NCI-H1417 (cell line): Measurements from ENCODE around the gene GALNT6.
A peak's percentile ranks its signal among the peaks of the same experiment; 100 is the strongest.

ENCODE experiments used
- DNase-seq, 3 experiments: peaks; one replicate each; lab custom pipeline; 2025; lab: John Stamatoyannopoulos, UW

GALNT6 gene, protein sequence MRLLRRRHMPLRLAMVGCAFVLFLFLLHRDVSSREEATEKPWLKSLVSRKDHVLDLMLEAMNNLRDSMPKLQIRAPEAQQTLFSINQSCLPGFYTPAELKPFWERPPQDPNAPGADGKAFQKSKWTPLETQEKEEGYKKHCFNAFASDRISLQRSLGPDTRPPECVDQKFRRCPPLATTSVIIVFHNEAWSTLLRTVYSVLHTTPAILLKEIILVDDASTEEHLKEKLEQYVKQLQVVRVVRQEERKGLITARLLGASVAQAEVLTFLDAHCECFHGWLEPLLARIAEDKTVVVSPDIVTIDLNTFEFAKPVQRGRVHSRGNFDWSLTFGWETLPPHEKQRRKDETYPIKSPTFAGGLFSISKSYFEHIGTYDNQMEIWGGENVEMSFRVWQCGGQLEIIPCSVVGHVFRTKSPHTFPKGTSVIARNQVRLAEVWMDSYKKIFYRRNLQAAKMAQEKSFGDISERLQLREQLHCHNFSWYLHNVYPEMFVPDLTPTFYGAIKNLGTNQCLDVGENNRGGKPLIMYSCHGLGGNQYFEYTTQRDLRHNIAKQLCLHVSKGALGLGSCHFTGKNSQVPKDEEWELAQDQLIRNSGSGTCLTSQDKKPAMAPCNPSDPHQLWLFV

DNA sequence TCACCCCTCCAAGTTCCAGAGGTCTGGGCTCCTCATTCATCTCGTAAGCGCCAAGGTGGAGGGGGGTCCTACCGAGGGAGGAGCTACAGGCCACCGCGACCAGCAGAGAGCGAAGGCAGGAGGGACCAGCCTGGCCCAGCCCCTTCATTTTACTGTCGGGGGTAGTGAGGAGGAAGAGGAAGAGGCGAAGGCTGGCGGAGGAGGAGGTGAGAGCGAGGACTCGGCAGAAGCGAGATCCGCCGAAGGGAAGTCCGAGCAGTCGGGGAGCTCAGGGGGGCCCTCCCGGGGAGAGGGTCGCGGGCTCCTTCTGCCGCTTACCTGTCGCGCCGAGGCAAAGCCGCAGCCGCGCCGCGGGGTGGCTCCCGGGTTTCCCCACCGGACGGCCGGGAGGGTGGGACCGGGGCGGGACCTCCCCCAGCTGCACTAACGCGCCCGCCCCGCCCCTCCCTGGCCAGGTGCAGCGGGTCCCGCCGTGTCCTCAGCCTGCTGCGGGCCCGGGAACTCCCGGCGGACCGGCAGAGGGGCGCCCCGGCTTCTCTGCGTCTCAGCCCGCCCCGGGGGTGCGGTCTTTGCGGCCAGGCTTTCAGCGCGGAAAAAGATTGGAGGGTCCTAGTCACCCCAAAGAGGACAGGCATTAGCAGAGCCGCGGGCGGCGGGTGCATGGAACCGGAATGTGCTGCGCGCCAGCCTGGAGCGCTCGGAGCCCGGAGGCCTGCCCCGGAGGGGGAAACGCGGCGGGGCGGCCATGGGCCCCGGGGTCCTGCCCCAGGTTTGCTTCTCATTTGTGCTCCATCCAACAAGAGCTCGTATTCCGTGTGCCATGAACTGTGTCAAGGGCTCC, at the start of gene GALNT6:
GALNT6 (minus strand) TSS at position 124 of the 841 bp plus-strand sequence. CDS start 11,625 bp downstream, outside the sequence.
- peak; percentile 27 to 63 (median 58) for DNase-seq

DNA sequence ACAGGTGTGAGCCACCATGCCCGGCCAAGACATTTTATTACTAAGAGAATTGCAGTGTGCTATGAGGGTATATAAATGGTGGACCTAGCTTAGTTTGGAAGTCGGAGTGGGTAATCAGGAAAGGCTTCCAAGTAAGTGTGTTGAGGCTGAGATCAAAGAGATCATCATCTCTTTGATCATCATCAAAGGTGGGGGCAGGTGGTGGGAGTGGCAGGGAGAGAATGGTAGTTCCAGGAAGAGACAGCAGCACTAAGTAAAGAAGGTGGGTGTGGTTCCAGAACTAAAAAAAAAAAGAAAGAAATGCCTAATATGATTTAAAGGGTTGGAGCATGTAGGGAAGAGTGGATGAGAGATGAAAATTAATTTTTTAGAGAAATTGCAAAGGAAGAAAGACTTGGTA, 48.1 kb upstream of the GALNT6 start:
- DNase-seq = no peak

DNA sequence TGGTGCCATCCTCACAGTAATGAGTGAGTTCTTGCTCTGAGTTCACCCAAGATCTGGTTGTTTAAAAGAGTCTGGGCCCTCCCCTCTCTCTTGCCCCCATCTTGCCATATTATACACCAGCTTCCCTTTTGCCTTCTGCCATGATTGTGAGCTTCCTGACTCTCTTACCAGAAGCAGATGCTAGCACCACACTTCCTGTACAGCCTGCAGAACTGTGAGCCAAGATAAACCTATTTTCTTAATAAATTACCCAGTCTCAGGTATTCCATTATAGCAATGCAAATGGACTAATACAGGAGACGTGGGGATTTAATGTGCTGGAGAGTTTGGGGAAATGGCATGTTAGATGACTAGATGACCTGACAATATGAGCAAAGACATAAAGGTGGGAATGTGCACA, 46.2 kb upstream of the GALNT6 start:
- DNase-seq = no peak

DNA sequence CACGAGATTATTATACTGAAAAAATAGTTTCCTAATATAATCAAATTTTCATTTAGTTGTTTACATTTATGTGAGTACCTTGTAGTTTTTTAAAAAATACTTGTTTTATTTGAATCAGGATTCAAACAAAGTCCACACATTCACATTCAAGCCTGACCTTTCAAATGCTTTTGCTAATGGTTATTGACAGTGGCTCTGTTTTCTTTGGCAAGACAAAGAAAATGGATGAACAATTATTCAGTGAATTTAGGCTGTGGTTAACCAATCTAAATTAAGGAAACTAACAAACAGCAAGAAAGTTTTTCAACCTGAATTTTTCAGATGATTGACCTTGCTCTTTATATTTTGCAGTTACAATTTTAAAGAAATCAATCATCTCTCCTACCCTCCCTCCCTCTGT, 43.1 kb upstream of the GALNT6 start:
- DNase-seq = peak in 1 of 3 experiments; percentile 69

- DNase-seq = no peak
Measured at GRCh38 chr12:51432921-51433320, 41.7 kb upstream of the GALNT6 start.

DNA sequence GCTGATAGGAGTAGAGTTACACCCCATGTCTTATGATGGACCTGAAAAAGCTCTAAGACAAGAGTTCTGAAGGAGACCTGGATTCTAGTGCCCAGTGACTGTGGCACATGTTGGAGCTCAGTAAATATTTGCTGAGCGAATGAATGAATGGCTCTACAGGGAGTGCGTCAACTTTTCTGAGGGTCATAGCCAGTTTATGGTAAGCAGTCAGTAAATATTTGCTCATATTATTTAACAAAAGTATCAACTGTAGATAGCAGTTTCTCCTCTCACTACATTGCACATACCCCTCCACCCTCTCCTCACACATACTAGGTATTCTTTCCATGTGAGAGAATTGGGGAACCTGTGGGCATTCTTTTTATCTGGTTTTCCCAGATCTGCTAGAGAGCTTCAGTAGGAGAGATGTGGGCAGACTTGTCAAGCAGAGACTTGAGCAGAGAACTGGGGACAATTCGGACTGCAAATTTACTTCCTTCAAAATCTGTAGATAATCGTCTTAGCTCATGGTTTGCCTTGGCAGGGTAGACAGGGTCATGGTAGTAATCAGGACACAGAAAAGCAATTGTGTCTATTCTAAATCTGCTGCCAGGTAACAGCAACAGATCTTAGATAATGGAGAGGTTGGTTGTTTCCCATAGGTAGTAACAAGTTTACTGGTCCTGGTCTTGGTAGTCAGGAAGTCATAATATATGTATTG, 39.1 kb upstream of the GALNT6 start:
- DNase-seq = peak in 2 of 3 experiments; percentile 35 to 76

DNA sequence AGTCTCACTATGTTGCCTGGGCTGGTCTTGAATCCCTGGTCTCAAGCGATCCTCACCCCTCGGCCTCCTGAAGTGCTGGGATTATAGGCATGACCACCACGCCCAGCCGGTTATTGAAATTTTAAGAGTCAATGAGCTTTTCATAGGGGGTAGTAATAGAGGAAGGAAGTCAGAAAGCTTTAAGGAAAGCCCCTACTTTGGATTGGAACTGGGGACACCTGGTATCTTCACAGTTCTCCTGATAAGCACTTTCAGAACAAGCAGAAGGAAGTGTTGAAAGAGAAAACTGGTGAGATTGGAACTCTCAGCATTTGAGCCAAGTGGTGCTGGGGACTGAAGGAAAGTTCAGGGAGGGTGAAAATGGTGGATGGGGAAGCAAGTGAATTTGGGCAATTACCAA, 38.5 kb upstream of the GALNT6 start:
- no peak for DNase-seq

DNA sequence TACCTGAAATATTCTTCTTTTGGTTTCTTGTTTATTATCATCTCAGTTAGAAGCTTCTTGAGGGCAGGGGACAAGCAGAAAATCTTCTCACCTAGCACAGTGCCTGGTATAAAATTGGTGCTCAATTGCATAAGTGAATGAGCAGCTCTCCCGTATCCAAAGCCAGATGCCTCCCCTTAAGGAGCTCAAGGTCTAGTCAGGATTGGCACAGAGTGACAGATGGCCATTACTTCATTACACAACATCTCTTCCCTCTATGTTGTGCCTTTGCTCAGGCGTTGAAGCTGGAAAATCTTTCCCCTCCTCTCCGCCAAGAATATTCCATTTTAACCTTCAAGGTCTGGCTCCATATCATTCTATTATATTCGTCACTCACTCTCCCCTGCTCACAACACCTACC, 37.0 kb upstream of the GALNT6 start:
- no peak for DNase-seq

DNA sequence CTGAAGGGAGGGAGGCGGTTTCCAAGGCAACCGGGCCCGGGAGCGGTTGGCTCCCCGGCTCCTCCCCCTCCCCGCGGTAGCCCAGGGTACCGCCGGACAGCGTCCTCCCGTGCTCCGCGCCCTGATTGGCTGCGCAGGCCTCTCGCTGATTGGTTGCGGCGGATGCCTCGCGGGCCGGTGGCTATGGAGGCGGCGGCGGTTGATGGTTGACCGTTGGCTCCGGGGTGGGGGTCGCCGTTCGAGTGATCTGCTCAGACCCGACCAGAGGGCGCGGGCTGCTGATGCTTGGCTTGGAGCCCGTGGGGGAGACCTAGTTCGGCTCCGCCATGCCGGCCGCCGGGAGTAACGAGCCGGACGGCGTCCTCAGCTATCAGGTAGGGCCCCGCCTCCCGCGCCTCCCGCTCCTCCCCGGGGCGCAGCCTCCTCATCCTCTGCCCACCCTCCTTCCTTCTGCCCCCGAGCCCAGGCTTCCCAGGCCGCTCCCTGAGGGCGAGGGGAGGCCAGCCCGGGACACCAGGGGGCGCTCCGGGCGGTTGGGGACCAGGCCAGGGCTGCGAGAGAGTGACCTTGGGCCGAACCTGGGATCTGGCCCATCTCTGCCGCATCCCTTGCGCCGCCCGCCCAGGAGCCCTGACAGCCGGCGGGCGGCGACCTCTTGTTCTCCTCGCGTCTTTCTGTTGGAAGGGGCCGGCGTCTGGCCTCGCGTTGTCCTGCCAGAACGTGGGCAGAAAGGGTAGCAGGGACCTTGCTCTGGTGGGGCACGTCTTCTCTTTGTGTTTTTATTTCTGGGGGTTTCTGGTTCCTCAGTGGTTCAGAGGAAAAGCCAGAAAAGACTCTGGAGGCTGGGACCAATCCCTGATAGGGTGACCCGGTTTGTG, 33.7 kb upstream of the GALNT6 start, which contains the start of gene SLC4A8:
SLC4A8 (plus strand) TSS at position 170 of the 878 bp plus-strand sequence; CDS start at position 327, 157 bp downstream.
- DNase-seq = peak; percentile 99

DNA sequence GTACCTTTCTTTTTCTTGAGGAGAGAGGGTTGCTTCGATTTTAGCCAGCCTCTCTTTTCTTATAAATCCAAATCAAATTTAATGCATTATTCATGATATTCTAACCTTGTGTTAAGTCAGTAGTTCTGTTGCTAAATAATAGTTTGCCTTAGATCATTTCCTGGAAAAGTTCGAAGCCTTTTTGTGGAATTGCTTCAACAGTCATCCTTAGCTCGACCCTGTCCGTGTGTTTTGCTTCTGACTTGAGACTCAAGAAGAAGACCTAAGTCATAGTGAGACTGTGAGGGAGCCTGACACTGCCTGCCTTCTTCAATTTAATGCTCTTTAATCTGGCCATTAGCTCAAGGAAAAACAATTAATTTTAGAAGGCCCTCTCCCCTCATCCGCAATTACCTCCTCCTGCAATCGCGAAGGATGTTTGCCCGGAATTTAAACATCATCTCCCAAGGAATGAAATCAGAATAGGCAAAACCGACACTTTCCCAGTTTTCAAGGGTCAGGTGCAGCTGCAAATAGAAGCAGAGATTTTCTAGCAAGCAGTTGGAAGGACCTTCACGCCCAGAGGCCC, 33.0 kb upstream of the GALNT6 start:
- no peak for DNase-seq

DNA sequence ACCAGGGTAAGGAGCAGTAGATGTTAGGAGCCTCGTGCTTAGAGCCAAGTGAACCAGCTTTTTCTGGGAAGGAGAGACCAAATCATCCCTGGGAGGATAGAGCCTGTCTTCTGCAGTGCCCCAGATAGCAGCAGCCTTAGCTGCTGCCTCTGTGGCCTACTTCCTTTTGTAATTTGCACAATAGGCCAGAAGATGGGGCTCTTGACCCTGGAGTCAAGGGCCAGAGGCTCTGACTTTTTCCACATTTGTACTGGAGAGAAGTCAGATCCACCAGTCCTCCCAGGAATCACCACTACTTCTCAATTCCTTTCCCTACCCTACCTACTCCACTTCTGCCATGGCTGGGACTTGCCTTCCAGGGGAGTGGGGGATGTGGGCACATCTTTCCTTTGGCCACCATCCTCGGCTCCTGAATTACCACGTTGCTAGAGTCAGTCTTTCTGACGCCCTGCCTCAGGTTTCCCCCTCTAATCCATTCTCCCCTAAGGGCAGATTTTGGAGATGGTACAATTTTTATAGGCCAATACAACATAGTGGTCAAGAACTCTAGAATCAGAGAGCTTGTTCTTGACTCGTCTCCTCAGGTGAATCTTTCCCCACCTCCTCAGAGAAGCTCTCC, 30.2 kb upstream of the GALNT6 start:
- DNase-seq = peak; percentile 69 to 91 (median 83)

- peak; percentile 35 to 94 (median 79) for DNase-seq
Measured at GRCh38 chr12:51419425-51420193, 28.4 kb upstream of the GALNT6 start.

- no peak for DNase-seq
Measured at GRCh38 chr12:51417826-51418225, 26.6 kb upstream of the GALNT6 start.

- peak in 2 of 3 experiments; percentile 19 to 71 for DNase-seq
Measured at GRCh38 chr12:51415931-51416330, 24.7 kb upstream of the GALNT6 start.

GRCh38 chr12:51413791-51414190, 22.6 kb upstream of the GALNT6 start:
- no peak for DNase-seq

DNA sequence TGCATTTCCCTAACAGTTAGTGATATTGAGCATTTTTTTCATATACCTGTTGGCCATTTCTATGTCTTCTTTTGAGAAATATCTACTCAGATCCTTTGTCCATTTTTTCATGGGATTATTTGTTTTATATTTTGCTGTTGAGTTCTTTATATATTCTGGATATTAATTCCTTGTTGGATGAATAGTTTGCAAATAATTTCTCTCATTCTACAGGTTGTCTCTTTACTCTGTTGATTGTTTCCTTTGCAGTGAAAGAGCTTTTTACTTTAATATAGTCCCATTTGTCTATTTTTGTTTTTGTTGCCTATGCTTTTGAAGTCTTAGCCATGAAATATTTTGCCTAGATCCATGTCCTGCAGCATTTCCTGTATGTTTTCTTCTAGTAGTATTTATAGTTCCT, 21.9 kb upstream of the GALNT6 start:
- DNase-seq = no peak

- DNase-seq = no peak
Measured at GRCh38 chr12:51409846-51410245, 18.6 kb upstream of the GALNT6 start.

GRCh38 chr12:51407604-51408003, 16.4 kb upstream of the GALNT6 start:
- DNase-seq = no peak

DNA sequence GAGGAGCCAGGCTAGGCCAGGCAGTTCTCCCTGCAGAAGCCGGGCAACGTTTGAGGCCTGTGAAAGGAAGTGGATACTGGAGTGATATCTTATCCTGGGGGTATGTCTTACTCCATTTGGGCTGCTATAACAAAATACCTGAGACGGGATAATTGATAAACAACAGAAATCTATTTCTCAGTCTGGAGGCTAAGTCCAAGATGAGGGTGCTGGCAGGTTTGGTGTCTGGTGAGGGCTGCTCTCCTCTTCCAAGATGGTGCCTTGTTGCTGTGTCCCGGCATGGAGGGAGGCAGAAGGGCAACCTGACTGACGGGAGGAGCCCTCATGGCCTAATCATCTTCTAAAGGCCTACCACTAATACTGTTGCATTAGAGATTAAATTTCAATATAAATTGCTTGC, 15.7 kb upstream of the GALNT6 start:
- no peak for DNase-seq
